ENCODE results near the gene TMEM184B.

GRCh38 chr22:38220163-38220562 is 52.6 kb downstream of the TMEM184B start:
- TF ChIP-seq CTCF (IDR thresholded peaks at IDR 0.05; ENCODE audit: low read depth, low read length, poor library complexity, severe bottlenecking) (no peak), EZH2phosphoT487 (IDR thresholded peaks at IDR 0.05; ENCODE audit: borderline replicate concordance, low read length) (no peak)
